Fibroblast of skin of scalp (primary cell): ENCODE results near the gene PRM2.

ENCODE experiments used
- DNase-seq: peaks from one replicate; pipeline ENCODE4 v3.0.0-alpha.2; 2013

PRM2 gene

DNA sequence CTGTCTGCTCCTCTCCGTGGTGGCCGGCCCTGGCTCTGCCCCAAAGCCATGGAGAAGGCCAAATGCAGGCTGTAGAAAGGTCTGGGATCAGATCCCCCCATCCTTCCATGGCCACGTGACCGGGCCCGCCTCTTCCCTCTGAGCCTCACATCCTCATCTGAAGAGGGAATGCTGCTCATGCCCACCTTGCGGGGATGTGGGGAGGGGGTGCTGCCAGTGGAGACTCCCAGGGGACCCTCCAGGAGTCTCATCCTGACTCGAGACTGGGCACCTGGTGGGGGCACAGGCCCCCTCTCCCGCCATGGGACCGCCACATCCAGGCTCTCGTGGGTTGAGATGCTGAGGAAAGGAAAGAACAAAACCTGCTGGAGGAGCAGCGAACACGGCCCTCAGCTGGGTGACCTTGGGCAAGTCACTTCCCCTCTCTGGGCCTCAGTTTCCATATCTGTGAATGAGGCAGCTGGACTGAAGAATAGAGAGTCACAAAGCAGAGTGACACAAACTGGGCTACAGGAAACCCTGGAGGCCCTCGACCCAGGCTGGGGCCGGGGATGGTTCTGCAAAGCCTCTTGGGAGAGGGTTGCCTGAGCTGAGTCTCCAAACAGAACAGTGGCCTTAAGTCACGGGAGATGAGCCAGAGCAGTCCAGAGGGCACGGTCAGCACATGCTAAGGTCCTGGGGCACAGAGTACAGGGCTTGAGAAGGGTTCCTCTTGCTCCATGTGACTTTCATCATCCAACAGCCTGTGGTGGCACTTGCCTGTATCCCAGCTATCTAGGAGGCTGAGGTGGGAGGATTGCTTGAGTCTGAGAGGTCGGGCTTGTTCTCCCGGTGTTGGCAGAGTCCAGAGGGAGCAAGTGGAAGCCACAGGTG is 50.4 kb downstream of the PRM2 start:
- DNase-seq = no peak
